ENCODE data around the gene CHI3L1. TPM values are rescaled to one million over a fixed set of nuclear protein-coding genes. Genes with fewer than 3 reads are reported as not detected.

CHI3L1 gene
- total RNA-seq, 2 experiments from 2014 or later: not detected

DNA sequence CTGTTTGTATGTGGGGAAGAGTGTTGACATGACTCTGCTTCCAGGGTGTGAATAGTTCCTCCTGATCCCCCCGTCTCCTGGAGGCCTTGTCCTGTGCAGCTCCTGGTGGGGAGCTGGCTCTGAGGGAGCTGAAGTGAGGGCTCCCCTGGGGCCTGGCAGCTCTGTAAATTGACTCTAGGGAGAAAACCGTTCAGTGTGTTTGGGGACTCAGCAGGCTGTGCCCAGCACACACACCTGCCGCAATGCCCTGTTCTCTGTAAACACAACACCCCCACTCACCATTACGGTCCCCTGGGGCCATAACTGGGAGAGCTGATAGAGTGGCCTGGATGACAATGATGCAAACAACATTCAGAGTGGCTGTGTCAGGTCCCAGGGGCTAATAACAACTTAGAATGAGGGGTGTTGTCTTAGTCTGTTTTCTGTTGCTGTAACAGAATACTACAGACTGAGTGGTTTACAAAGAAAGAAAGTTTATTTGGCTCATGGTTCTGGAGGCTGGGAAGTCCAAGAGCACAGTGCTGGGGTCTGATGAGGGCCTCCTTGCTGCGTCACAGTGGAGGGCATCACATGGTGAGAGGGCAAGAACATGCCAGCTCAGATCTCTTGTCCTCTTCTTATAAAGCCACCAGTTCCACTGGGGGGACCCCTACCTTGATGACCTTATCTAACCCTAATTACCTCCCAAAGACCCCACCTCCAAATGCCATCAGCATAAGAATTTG, 43.7 kb downstream of the CHI3L1 start:
- POLR2A ChIA-PET: no interaction called here
- CTCF ChIA-PET: no interaction called here

DNA sequence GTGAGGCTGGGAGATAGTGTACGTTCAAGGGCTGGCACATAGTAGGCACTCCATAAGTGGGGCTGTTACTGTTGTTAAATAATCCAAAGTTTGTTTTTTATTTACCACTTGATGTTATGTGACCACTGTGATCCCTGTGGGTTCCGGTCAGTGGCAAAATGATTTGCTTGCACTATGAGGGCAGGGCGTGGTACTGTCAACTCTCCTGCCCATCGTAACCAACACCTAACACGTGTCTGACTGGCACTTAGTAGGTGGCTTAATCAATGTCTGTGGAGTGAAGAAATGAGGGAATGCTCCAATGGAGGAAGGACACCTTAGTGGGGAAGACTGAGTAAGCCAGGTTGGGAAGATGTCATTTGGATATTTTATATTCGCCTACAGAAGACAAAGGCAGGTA, 44.4 kb downstream of the CHI3L1 start:
- ChIA-PET POLR2A (no interaction called here), CTCF (no interaction called here)

DNA sequence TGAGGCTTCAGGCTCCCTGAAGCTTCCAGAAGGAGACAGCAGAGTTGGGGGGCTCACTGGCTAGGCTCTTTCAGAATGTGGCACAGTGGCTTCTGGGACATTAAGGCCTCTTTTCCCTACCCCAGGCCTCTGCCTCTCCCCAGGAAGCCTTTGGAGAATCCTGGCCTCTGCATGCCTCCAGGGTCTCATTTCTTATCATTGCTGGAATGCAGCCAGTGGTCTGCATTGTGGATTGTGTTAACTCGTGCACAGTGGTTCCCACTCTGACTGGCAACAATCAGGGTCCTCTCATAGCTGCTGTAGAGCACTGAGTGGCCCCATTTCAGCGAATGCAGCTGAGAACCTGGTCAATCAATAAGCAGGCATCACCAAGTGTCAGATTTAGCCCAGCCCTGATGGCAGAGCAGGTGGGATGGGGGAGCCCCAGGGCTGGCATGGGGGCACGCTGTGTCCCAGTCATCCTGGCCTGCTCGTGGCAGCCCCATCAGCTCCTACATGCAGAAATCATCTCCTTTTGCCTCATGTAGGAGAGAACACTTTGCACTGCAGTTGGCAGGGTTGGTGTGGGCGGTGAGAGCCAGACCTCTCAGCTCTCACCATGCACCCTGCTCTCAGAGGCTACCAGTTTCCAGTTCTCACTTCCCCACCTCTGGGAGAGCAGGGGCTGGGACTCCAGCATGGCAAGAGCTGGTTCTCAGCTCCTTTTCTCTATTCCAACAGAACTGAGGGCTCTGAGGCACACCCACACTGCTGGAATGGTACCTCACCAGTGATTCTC, 45.6 kb downstream of the CHI3L1 start:
- CTCF ChIA-PET: interaction anchor here (1.2 kb wide), 1 partner anchor 75 kb away, joined by 3 read pairs; no protein-coding TSS in a partner anchor
- POLR2A ChIA-PET: no interaction called here

- ChIA-PET POLR2A (no interaction called here), CTCF (interaction anchor here (1.2 kb wide), 1 partner anchor 76 kb away, joined by 3 read pairs; no protein-coding TSS in a partner anchor)
These were observed 46.5 kb downstream of the CHI3L1 start for GRCh38 chr1:203139976-203140475.

- POLR2A ChIA-PET: no interaction called here
- CTCF ChIA-PET: no interaction called here
These were observed 48.4 kb downstream of the CHI3L1 start for GRCh38 chr1:203138066-203138465.

GRCh38 chr1:203137324-203137723, 49.2 kb downstream of the CHI3L1 start:
- CTCF ChIA-PET: no interaction called here

GRCh38 chr1:203136409-203137042, 50.0 kb downstream of the CHI3L1 start:
- POLR2A ChIA-PET: no interaction called here
- CTCF ChIA-PET: no interaction called here

More at GRCh38 chr1:203137324-203137723, 49.2 kb downstream of the CHI3L1 start:
- POLR2A ChIA-PET: no interaction called here

GRCh38 chr1:203135636-203136305, 50.7 kb downstream of the CHI3L1 start:
- ChIA-PET CTCF (no interaction called here), POLR2A (no interaction called here)

DNA sequence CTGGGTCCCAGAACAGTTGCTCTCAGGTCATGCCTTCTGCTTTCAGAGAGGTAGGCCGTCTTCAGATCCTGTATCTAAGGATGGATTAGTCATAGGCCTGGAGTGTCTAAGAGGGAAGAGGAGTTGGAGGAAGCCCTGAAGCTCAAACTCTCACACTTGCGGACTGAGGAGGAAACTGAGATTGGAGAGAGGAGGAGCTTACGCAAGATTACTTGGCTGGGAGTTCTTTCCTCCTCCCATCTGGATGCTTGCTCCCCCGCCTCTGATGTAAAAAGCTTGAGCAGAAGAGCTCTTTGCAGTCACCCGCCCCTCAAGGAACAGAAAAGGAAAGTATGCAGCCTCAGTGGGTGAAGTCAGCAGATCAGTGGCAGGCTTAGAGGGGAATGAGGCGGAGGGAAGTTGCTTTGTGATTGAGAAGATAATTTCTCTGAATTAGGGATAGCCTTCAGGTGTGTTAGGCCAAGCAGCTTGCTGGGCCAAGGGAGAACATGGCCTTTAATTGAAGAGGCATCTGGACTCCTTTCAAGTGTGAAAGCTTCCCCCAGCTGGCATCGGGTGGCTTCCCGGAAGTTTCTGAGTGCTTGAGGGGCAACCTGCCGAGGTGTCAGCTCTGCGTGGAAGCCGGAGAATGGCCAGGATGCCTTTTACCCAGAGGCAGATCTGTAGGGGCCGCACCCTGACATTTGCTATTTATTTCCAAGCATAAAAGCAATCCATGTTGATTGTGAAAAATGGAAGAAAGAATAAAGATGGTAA, 52.4 kb downstream of the CHI3L1 start:
- POLR2A ChIA-PET: no interaction called here
- CTCF ChIA-PET: interaction anchor here (0.6 kb wide), 1 partner anchor 1753 kb away, joined by 3 read pairs; no protein-coding TSS in a partner anchor

GRCh38 chr1:203131548-203132200, 54.8 kb downstream of the CHI3L1 start:
- ChIA-PET POLR2A (no interaction called here), CTCF (no interaction called here)

GRCh38 chr1:203130358-203130985, 56.0 kb downstream of the CHI3L1 start:
- ChIA-PET POLR2A (no interaction called here), CTCF (no interaction called here)

GRCh38 chr1:203129501-203130231, 56.8 kb downstream of the CHI3L1 start:
- POLR2A ChIA-PET: no interaction called here

More at GRCh38 chr1:203129501-203130231, 56.8 kb downstream of the CHI3L1 start:
- CTCF ChIA-PET: no interaction called here

Other genes with a start within 250 kb of the CHI3L1 start
- 10 to 100 TPM; 92.0 to 94.4 TPM for gene ADIPOR1, start 228.4 kb downstream of the CHI3L1 start, total RNA-seq
- gene CYB5R1, start 219.4 kb downstream of the CHI3L1 start, total RNA-seq: 10 to 100 TPM; 20.4 to 21.3 TPM
- 10 to 100 TPM; 74.9 to 83.3 TPM for gene TMEM183A, start 179.3 kb downstream of the CHI3L1 start, total RNA-seq
- gene PPFIA4, start 160.2 kb downstream of the CHI3L1 start, total RNA-seq: 10 to 100 TPM; 14.7 TPM
- gene MYOG, start 100.7 kb downstream of the CHI3L1 start, total RNA-seq: not detected
- not detected for gene ADORA1, start 59.0 kb downstream of the CHI3L1 start, total RNA-seq
- gene MYBPH, start 10.9 kb downstream of the CHI3L1 start, total RNA-seq: not detected
- gene CHIT1, start 43.0 kb upstream of the CHI3L1 start, total RNA-seq: under 1 TPM in 1 of 2 experiments, not detected in 1; 0.06 TPM
- 10 to 100 TPM; 95.3 to 99.6 TPM for gene BTG2, start 118.8 kb upstream of the CHI3L1 start, total RNA-seq
- 1 to 10 TPM; 1.7 to 2.2 TPM for gene FMOD, start 164.4 kb upstream of the CHI3L1 start, total RNA-seq